Stimulated activated CD4-positive, alpha-beta T cell treated with anti-CD3 and anti-CD28 coated beads, TNF-alpha, amount 100 ng/mL, for 48 hours (primary cell): ENCODE data around the gene SLC19A1.

Experiments used
- DNase-seq, 3 donors: peaks; one replicate each; pipeline ENCODE4 v3.0.0-alpha.2; 2020; ENCODE audit warnings: low read depth in 3 of 3

The SLC19A1 gene

DNA sequence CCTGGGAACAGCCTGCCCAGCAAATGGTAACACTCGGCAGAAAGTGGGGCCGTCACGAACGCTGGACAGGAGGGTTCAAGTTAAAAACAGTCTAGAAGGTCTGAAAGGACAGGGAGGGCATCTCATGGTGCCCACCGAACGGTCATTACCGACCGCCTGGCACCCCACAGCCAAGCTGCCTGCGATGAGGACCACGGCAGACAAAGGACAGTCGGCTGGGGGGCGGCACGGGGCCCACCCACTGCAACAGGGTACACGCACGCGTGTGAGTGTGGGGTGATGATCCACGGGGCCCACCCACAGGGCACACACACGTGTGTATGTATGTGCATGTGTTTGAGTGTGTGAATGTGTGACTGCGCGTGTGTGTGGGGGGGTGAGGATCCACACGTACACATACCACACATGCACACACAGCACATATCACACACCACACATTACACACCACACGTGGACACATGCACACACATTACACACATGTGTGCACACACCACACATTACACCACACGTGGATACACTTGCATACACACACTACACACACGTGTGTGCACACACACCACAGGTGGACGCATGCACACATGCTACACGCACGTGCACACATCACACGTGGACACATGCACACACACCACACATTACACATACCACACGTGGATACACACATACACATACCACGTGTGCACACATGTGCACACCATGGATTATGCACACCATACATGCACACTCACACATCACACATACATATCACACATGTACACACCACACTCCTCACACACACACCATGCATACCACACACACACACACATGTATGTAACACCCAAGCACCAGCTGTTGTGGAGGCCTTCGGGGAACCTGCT lies 63.2 kb downstream of the SLC19A1 start:
- DNase-seq = no peak

DNA sequence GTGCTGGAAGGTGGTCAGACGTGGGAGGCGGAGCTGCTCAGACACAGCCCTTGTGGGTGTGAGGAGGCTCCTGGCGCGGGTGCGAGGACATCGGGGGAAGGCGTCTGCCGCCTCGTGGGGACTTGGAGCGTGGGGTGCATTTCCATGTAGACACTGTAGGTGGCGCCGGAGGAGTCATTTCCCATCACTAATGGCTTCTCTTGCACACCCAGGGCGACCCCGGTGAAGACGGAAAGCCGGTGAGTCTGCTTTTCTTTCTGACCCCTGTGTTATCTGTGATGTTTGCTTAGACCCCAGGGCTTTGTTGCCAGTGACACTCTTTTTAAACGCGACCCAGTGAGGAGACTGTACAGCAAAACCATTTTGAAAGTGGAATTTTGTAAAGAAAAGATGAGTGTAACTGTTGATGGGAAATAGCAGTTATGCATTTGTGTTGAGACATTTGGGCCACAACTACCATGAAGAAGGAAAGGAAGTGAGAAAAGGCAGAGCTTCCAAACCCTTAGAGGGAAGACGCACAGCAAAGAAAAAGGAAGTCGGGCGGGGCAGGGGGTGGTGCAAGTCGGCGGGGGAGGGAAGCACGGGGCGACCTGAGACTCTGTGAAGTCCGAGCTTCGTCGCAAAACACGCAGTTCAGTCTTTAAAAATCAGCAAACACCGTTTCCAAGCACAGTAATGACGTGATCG lies 64.0 kb downstream of the SLC19A1 start:
- DNase-seq = peak; percentile 64 to 72 (median 68)

DNA sequence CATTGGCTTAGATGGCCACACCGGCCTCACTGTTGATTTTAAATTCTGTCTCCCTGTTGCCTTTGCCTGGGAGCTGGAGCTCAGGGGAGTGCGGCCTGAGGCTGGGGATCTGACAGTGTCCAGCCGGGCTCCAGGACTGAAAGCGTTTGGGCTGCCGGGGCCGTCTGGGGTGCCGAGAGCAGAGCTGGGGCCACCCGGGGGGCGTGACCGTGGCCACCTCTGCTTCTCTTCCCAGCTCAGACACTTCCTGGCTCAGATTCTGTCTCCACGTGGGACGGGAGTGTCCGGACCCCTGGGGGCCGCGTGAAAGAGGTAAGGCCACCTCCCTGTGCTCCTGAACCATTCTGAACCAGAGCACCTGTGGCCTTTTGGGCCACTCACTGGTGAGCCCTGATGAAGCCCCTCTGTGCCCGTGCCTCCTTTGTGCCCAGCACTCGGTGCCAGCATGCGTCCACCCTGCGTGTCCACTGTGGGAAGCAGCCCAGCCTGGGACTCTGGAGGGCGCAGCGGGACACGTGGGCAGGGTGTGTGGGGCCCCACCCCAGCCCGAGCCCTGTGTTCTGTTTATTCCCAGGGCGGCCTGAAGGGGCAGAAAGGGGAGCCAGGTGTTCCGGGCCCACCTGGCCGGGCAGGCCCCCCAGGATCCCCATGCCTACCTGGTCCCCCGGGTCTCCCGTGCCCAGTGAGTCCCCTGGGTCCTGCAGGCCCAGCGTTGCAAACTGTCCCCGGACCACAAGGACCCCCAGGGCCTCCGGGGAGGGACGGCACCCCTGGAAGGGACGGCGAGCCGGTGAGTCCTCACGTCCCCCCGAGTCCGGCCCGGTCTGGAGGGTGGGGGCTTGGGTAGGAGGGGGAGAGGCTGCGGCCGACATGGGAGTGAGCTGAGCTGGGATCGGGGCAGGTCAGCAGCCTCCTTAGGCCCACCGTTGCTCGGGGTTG lies 64.8 kb downstream of the SLC19A1 start:
- DNase-seq = no peak

DNA sequence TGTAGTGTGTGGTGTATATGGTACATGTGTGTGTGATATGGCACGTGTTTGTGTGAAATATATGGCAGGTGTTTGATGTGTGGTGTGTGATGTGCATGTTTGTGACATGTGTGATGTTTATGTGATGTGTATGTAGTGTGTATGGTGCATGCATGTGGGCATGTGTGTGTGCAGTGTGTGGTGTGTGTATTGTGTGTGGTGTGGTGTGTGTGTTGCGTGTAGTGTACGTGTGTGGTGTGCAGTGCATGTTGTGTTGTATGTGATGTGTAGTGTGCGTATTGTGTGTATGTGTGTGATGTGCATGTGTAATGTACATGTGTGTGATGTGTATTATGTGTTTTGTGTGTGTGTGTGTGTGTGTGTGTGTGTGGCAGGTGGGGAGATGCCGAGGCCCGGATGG lies 65.7 kb downstream of the SLC19A1 start:
- DNase-seq = no peak

DNA sequence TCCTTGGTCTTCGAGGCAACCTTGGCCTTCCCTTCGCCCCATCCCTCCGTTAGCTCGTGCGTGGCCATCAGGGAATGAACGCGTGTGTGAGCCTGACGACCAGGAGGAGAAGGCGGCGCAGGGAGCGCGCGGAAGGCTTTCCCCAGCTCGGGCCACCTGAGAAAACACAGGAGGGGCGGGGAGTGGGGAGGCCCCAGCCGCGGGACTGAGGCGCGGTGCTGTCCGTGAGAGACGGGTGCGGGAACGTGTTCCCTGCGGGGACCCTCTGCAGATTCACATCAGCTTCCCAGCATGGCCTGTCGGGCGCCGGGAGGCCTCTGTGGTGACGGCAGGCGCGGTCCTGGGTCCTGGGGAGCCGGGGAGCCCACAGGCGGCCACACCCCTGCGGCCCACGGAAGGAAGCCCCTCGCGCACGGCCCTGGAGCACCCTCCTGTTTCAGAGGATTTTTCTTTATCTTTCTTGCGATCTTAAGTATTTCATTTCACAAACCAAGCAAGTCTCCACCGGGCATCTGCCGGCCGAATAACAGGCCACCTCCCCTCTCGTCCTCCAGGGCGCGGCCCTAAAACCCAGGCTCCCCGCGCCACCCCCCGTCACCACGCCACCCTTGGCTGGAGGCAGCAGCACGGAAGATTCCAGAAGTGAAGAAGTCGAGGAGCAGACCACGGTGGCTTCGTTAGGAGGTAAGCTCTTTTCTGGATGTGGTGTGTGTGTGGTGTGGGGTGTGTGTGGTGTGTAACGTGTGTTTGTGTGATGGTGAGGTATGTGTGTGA lies 66.3 kb downstream of the SLC19A1 start:
- no peak for DNase-seq

DNA sequence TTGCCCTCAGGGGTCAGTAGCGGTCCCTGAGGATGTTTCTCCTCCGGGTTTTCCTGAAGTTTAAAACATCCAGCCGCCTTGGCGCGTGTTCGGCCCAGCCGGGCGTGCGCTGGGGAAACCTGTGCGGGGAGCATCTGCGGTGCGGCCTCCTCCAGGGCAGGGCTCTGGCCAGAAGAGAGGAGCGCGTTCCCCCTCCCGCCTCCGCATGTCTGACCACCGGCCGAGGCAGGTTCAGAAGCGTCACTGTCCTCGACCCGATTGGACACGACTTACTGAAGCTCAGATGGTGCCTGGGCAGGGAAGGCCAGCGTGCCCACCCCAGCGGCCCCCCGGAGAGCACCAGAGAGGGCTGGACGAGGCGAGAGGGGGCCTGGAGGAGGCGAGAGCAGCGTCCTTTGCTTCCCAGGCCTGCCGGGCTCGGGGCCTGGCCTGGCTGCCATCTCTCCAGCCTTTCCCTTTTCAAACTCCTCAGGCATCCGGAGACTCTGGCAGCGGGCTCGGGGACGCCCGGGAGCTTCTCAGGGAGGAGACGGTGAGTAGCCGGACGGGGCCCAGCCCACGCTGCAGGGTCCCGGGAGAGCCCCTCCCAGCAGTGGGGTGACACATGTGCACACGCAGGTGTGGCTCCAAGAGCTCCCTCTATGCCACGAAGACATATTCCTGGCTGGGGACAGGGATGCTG lies 67.1 kb downstream of the SLC19A1 start:
- DNase-seq = no peak

DNA sequence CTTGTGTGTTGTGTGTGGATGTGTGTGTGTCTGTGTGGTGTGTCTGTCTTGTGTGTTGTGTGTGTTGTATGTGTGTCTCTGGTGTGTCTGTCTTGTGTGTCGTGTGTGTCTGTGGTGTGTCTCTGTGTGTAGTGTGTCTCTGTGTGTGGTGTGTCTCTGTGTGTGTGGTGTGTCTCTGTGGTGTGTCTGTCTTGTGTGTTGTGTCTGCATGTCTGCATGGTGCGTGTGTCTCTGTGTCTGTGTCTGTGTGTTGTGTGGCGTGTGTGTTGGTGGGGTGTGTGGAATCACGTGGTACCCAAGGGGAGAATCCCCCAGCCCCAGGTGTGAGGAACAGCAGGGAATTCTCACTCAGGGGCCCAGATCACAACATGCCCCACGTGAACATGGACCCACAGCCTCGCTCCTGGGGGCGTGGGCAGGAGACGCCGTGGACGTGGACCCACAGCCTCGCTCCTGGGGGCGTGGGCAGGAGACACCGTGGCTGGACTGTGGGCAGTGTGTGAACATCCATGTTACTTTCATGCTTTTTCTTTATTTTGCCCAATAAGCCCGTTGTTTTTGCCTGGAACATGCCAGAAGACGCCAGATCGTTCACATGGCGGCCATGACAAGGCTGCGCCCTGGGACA lies 67.8 kb downstream of the SLC19A1 start:
- no peak for DNase-seq

DNA sequence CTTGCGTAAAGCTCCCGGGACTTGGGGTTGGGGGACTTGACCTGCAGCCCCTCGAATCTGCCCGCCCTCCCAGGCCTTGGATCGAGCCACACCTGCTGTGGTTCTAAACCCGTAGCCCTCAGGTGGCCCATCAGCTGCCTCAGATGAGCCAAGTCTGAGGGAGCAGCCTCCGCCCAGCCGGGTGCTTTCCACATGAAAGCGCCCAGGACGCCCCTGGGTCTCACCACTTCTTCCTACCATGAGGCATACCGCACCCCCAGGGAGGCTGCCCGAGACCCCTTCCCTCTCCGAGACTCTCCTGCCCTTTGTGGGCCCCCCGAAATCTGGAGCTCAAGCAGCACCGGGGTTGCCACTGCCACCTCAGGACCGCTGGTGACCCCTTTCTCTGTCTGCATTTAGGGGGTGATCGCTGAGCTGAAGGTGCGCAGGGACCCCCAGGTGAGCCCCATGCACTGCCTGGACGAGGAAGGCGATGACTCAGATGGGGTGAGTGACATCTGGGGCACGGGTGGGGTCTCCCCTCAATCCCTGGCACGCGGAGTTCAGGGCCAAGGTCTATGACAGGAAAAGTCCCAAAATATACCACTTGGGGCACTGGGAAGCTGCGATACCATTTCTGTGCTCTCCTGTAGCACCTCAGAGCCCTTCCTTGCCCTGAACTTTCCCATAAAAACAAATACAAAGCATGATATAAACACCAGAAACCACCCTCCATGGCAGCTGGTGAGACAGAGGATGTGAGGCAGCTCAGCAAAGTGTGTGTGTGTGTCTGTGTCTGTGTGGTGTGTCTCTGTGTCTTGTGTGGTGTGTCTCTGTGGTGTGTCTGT lies 68.5 kb downstream of the SLC19A1 start:
- no peak for DNase-seq

DNA sequence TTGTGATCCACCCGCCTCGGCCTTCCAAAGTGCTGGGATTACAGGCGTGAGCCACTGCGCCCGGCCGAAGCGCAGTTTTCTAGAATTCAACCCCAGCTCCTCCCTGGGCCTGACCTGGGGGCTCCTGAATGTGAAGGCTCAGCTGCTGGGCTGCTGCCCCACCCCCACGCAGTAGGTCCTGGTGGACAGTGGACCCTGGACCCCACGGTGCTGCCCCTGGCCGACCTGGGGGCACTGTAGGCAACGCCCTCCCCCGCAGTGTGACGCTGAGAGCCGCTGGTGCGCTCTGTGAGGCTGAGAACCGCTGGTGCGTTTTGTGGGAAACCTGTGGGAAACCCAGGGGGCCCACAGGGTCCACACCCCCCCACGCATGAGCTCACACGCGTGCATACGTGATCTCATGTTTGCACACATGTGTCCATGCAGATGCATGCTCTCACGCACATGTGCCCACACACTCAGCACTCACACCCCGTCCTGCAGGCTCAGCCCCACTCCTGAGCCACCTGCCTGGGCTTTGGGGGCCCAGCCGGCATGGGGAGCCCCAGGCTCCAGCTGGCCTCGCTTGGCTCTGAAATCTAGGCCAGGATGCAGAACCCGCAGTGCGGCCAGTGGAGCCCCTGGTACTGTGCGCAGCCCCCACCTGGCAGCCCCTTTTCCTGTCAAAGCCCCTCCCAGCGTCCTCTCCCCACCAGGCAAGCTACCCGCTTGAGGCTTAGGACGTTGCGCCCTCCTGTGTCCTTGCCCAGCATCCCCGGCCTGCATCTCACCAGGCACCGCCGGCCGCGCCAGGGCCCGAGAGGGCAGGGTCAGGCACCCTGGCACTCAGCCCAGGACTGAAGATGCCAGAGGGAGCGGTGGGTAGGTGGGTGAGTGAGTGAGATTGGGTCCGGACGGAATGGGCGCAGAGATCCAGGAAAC lies 69.5 kb downstream of the SLC19A1 start:
- no peak for DNase-seq

DNA sequence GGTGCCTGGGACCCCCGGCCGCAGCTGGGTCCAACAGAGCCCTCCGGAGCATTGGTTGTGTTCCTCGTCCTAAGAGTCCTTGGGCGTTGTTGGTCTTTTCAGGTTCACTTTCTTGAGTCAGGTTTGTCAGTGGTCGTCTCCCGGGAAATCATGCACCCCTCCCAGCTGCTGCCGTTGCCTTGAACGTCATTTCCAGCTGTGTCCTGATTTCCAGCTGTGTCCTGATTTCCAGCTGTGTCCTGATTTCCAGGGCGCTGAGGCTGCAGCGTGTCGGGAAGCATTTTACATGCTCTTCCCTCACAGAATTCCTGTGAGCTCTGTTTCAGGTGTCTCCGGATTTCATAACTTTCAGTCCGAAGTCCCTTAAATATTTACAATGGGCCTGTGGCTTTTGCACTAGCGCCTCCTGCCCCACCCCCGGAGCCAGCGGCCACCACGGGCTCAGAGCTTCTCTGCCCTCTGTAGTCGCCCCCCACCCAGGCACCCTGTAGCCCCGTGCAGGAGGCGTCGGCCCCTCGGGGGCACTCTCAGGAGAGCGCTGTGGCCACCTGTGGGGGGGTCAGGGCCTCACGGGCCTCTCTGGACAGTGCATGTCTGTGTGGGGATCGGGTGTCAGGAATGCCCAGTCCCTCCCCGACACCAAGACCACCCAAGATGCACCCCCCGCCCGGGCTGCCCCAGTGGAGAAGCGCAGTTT lies 70.6 kb downstream of the SLC19A1 start:
- no peak for DNase-seq

DNA sequence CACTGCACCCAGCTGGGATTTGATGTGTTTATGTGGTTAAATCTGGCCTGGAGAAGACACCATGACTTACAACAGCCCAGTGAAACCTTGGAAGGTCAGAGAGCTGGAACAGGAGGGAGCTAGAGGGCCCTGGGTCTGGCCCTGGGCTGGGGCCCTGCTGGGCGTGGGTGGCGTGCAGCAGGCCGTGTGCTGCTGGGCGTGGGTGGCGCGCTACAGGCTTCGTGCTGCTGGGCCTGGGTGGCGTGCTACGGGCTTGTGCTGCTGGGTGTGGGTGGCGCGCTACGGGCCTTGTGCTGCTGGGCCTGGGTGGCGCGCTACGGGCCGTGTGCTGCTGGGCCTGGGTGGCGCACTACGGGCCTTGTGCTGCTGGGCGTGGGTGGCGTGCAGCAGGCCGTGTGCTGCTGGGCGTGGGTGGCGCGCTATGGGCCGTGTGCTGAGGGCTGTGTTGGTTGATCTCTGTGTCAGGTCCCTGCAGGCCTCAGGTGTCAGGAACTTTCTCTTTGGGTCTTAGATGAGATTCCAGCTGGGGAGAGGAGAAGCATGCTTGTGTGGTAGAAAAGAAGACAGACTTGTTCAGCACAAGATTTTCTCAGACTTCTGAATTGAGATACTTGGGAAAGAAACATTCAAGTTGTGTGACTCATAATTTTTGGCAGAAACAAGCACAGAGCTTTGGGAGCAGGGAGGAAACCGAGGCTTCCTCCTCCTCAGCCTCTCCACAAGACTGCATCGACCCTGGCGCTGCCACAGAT lies 71.3 kb downstream of the SLC19A1 start:
- DNase-seq = peak in 2 of 3 donors; percentile 23 to 34

DNA sequence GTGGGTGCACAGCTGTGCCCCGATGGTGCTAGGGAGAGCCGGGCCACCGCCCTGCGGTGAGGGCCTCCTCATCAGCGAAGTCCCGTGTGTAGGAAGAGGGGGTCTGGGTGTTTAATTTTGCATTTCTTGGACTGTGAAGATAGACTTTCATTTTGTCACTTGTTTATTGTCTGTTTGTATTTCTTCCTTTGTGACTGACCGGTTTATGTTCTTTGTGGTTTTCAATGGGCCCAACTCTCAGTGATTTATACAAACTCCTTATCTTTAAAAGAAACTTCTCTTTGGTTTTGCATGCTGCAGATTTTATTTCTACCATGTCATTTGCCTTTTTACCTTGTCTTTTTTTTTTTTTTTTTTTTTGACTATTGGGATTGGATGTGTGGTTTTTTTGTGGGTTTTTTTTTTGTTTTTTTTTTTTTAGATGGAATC lies 72.1 kb downstream of the SLC19A1 start:
- DNase-seq = no peak

DNA sequence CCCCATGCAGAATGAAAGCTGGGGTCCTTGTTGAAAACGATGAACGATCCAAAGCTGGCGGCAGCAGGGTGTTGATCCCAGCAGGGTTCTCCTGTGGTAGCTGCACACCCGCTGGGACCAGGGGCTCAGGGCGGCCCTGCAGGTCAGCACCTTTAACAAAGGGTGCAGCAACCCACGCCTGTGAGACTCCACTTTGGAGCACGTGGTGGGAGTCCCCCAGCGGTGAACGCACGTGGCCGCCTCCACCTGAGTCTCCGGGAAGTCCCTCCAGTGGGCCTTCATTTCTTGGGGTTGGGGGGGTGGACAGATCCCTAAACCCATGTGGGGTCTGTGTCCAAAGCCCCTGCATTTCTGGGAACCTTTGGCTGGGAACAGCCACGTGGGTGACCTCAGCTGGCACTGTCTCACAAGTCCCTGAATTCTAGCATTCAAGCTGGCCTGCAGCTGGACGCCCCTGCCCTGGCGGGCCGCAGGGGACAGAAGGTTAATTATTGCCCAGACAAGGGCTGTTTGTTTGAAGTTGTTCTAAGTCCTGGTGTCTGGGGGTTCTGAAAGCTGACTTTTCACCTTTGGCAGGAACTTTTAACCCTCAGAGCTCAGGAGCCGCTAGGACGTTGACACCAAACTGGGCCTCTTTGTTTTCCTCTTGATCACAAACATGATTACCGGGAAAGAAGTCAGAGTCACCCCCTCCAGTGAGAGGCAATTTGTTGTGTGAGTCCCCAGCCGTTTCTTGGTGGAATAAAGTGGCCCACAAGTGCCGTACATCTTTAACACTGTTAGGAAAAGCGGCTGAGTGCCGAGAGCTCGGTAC lies 72.8 kb downstream of the SLC19A1 start:
- no peak for DNase-seq

DNA sequence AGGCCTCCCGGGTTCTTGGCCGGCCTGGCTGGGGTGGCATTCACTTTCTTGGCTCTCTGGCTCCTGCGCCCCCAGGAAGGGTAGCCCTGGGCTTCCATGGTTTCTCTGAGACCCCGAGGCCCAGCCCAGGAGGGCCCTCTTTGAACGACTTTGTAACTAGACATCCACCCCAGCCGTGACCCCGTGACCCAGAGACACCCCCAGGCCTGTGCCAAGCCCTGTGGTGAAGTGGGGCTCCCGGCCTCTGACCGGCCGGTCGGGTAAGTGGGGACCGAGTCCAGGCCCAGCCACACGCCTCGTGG lies 73.3 kb downstream of the SLC19A1 start:
- DNase-seq = no peak

DNA sequence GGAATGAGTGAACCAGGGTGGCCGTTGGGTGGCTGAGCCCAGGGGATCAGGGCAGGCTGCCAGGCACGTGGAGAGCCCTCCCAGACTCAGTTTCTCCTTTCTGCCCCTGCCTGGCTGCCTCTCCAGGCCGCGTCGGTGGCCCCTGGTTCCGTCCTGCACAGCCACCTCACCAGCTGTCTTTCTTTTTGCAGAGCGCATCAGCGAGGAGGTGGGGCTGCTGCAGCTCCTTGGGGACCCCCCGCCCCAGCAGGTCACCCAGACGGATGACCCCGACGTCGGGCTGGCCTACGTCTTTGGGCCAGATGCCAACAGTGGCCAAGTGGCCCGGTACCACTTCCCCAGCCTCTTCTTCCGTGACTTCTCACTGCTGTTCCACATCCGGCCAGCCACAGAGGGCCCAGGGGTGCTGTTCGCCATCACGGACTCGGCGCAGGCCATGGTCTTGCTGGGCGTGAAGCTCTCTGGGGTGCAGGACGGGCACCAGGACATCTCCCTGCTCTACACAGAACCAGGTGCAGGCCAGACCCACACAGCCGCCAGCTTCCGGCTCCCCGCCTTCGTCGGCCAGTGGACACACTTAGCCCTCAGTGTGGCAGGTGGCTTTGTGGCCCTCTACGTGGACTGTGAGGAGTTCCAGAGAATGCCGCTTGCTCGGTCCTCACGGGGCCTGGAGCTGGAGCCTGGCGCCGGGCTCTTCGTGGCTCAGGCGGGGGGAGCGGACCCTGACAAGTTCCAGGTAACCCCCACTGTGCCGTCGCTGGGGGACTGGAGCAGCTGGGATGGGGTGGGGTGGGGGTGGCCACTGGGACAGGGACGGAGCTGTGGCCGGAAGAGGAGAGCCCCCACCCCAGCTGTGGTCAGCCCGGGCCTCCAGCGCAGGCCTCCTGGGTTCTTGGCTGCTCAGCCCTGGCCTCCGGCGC lies 73.9 kb downstream of the SLC19A1 start:
- no peak for DNase-seq
